GM18502 (cell line): ENCODE results near the gene CFAP54.

Source experiments
- ATAC-seq: cut with Tn5 transposase; IDR thresholded peaks from one replicate; pipeline ENCODE4 v1.9.1; 2021; ENCODE audit warnings: mild to moderate bottlenecking; ENCODE audit not compliant: unreplicated experiment, poor library complexity

Gene CFAP54

DNA sequence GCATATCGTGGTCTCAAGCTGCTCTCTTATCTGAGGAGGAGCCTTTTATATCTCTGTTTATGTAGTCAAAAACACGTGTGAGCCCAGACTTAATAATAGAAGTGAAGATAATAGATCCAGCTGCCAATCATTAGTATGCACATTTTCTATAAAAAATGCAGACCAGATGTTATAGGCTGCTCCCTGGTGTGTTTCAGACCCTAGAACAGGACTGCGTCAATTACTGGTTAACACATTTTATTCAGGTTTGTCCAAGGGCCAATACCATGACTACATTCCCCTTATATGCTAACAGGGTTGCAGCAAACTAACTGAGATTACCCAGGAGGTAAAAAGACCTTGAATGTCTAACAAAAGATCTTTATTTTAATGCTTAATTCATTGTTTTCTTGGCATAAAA, 319.2 kb downstream of the CFAP54 start:
- no peak for ATAC-seq

DNA sequence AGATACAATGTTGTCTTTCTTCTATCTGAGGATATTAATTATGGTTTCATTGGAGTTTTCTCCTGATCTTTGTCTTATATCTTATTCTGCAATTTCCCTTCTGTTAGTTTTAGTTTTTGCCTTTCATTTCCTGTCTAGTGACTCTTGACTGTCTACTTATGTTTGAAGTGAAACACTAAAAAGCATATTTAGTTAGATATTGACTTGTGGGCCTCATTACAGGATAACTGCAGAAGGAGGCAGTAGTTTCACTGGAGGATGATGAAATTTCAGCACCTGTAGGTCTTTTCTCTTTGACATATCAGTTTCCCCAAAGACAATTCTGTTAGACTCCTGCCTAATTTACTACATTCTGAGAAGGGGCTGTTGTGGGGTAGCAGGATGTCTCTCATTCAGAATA, 320.1 kb downstream of the CFAP54 start:
- no peak for ATAC-seq

DNA sequence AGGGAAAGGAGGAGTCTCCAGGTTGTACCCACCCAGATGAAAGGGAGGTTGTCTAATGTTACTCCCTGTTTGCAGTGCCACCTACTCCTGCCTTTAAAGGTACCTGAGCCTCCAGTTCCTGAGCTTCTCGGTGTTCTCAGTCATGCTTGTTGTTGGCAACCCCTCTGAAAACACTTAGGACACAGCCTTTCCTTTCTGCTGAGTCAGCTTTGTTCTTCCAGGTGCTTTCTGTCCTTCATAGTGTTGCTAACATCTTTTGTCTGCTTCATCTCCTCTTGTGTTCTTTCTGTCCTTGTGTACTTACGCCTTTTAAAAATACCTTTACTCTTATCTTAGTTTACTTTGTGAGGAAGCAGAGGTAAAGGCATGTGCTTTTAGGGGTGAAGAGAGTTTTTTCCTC, 320.7 kb downstream of the CFAP54 start:
- no peak for ATAC-seq

DNA sequence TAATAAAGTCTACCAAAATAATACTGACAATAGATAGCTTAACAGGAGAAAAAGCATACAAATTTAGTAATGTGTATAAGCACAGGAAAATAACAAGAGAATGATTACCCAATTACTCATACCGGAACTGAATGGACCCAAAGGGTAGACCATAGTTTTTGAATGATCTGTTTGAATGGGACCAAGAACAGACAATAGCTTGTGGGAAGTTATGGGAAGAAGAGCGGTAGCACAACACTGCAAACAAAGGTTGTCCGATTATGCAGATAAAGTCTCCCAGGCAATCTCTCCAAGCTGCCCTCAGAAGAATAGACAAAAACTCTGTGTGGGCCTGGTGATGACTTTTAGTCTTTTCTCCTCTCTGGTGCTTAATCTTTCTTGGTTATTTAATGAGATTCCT, 321.1 kb downstream of the CFAP54 start:
- ATAC-seq, result no peak

DNA sequence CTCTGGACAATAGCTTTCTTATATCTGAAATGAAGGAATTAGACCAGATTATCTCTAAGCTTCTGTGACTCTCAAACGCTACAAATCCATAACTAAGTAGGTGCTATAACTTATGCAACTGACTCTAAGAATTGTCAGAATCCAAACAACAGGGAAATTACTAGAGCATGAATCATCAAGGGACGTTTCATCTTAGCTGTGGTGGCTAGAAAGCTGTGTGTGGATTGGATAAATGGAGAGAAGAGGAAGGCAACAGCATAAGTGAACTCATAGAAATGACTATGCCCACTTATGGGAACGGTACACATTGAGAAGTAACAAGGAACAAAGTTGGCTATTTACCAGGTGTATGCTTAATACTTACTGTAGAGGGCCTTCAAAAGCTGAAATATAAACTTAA, 321.7 kb downstream of the CFAP54 start:
- ATAC-seq, result no peak

DNA sequence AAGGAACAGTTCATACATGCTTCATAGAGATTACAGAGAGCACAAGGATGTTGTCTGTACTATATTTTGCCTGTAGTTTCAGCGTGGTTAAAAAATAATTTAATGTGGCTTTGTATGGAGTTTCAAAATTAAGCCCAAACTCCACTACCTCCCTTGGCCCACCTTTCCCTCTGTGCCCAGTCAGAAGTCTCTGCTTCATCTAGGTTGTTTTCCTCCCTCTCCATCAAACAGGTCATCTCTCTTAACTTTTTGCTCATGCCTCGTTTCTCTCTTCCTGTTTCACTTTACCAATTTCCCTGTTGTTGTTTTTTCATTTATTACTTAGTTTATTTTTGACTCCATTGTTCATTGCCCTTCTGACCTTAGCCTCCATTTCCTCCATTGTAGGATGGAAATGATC, 322.8 kb downstream of the CFAP54 start:
- ATAC-seq, result no peak

DNA sequence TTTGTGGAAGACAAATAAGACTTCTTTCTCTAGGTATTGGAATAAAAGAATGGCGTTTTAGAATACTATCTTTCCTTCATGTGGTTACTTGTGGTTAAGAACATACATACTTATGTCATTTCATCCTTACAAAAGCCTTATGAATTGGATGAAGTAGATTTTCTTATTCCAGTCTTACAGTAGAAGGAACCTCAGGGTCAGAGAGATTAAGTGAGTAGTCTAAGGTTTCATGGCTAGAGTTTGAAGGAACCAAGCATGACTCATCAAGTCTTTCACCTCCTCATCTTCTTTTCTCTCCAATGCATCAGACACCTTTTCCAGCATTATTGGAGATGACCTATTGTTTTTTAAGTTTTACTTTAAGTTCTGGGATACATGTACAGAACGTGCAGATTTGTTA, 324.8 kb downstream of the CFAP54 start:
- ATAC-seq, result no peak

DNA sequence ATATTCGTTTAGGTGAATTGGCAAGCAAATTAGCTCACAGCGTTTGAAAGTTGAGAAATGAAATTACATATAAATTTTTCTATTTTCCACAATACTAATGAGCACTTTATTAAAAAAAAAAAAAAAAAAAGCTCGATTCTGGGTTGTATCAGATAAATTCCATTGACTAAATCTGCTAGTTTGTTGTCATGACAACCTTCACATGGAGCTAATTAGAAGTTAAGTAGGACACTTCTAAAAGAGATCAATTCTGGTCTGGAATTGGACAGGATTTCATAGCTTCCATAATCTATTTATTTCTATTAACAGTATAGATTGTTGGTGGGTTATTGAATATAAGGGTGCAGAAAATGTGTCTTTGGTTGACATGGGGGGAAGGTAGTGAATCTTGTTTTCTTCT, 332.2 kb downstream of the CFAP54 start:
- no peak for ATAC-seq

DNA sequence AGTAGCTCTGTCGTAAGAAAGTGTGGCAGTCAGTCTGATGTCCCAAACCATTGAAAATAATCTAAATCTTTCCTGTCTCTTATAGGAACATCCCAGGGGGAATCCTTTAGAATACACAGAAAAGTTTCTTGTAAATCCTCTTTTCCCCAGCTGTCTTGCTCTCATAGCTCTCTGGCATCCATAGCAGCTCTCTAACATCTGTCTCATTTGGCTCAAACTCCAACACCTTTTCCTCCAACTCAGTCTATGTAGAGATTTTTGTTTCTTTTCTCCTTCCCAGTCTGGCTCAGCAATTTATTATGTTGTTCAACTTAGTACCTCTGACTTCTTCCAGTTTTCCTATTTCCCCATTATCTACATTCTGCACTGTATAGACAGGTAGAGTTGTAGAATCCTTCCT, 333.3 kb downstream of the CFAP54 start:
- no peak for ATAC-seq

DNA sequence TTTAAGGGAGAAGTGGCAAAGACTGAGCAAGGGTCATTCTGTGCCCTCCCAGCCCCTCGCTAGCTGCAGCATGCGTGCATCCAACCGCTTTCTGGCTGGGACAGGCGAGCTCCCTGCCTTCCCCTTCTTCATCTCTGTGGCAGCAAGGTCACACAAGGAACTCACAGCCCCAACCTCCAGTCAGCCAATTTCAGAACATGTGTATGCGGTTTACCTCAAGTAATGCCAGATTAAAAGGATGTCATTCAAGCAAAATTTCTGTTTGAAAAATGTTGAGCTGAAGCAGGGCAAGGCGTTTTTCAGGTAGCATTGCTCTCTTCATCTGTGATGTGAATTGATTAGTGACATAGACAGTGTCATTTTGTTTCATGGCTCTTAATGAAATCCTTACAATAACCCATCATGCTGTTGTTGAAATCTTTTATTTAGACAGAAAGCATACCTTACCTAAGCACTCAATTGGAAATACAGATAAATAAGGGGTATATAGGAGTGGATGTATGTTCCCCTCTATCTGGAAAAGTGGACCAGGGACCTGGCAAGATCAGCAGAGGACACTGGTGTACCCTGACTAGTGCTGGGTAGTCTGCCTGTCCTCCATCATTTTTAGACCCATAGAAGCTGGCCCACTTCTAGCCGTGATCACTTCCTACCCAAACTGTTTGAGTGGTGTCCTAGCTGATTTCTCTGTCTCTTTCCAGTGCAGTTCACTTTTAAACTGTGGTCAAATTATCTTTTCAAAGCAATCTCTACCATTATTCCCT, 334.9 kb downstream of the CFAP54 start:
- ATAC-seq, result no peak

DNA sequence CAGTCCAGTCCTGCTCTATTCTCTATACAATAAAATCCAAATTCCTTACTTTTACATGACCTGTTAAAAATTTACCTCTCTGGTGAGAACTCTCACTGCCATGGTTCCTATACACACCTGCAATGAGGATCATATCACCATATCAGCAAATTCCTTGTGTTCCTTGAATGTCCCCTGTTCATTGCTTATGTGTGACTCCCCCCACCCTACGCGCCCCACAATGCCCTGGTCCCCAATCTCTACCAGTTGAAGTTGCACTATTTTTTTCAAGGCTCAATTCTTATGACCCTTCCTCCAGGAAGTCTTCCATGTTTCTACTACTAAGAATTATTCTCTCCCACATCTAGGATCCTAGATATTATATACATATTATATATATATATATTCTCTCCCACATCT, 335.5 kb downstream of the CFAP54 start:
- ATAC-seq, result no peak

DNA sequence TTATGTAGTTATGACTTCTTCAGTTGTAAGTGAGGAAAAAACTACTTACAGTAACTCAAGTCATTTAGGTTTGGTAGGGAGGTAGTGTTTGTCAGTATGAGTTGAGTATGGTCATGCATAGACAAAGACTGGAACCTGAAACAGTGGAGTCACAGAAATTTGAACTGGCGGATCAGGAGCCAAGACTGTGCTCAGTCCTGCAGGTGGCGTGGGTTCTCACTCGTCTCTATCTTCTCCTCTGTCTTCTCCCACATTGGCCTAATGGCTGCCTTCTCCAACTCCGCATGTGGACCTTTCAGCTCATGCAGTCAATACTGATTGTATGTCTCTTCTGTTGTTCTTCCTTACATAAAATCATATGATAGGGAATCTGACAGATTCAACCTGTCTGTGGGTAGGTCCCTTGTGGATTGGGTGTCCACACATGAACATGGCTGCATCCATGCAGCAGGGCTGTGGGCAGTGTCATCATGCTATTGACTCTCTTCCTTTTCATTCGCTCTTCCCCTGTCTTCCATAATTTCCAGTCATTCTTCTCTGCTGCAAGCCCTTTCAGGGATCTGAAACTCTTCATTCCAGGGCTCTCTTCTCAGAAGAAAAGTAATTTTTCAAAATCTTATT, 338.9 kb downstream of the CFAP54 start:
- ATAC-seq, result no peak

DNA sequence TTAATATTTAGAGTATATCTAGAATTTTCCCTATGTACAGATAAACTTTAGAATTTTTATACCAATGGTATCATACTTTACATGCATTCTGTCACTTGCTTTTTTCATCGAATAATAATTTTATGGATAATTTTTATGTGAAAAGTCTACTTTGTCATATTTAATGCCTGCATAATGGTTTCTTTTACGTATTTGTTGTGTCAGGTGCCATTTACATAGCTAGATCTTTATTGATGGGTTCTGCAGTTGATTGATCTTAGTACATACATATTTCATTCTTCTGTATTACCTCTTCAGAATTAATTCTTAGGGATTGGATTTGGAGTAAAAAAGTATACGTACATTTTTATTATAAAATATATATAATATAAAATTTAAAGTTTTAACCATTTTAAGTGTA, 340.0 kb downstream of the CFAP54 start:
- ATAC-seq, result no peak

DNA sequence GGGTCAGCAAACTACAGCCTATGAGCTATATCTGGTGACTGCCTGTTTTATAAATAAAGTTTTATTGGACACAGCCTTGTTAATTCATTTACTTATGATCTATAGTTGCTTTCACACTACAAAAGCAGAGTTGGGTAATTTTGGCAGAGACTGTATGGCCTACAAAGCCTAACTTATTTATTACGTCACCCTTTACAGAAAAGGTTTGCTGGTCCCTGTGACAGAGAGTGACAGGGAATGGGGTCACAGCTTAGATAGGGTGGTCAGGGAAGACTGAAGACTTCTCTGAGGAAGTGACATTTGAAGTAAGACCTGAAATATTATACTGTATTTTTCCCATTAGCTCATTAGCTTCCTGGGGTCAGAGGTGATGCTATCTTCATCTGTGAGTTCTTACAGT, 342.0 kb downstream of the CFAP54 start:
- no peak for ATAC-seq

DNA sequence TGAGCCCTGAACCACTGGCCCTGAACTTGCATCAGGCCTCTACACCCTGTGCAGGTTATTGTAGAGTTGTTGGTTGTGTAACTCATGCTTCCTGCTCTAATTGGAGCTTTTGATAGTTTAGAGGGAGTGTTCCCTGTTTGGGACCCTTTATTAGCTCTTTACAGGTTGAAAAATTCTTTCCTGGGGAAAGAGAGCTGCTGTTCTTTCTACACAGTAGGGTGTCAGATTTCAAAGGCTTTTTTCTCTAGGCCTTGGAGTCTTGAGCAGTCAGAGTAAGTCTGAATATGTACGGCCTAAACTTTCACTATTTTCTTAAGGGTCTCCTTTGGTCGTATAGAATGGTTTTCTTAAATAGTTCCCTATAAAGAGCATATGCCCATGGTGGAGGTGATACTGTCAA, 356.9 kb downstream of the CFAP54 start:
- no peak for ATAC-seq

DNA sequence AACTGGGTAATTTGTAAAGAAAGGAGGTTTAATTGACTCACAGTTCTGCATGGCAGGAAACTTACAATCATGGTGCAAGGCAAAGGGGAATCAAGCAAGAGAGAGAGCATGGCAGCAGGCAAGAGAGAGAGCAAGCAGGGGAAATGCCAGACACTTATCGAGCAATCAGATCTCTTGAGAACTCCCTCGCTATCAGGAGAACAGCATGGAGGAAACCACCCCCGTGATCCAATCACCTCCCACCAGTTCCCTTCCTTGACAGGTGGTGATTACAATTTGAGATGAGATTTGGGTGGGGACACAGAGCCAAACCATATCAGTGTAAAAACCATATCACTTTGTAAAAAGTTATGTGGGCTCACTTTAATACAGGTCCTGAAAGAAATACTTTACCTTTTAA, 361.3 kb downstream of the CFAP54 start:
- ATAC-seq, result no peak

DNA sequence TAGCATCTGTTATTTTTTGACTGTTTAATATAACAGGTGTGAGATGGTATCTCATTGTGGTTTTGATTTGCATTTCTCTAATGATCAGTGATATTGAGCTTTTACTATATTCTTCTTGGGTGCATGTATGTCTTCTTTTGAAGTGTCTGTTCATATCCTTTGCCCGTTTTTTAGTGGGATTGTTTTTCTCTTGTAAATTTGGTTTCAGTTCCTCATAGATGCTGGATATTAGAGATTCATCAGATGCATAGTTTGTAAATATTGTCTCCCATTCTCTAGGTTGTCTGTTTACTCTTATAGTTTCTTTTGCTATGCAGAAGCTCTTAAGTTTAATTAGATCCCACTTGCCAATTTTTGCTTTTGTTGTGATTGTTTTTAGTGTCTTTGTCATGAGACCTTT, 368.8 kb downstream of the CFAP54 start:
- ATAC-seq, result no peak

DNA sequence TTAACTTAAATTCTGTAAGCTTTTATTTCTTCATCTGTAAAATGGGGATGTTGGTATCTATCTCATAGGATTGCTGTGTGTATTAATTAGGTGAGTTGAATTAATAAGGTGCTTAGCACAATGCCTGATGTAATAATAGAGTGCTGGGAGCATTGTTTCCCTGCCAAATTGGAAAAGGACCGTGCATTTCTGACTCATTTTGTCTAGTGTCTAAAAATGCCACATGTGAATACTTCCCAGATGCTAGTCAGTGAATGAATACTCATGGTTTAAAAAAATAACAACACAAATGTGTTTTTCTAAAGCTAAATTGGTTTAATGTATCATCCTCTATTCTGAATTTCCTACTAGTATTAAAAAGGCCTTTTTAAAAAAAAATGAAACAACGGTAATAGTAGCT, 372.3 kb downstream of the CFAP54 start:
- no peak for ATAC-seq

DNA sequence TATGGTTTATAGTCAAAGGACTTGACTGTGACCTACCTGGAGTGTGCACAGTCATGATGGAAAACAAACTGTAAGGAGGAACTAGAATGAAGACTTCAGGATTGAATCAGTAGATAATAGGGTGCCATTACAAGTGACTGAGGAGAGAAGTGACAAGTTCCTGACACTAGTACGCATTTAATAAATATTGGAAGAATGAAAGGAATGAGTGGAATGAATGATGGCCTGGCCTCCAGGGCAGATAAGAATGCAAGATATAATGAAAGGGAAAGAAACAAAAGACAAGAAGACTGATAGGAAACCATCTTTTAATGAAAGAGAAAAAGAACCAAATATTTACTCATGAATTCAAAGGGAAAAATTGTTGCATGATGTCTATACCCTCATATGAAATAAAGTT, 372.9 kb downstream of the CFAP54 start:
- no peak for ATAC-seq

DNA sequence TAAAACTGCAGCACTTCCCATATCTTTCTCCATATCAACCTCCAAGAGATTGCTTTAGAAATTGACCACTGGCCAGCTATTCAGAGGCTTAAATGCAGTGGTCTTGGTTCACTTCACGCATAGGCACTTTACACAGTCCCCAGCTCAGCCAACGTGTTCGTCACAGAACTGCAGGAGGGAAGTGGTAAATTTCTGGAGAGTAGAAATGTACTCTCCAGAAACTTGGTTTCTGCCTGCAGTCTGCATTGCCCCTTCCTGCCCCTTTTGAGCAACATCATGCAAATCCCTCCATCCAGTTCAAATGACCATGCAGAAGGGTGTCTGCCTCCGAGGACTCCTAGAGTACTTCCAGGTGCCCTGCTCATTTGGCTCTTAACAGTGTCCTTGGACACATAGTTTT, 375.0 kb downstream of the CFAP54 start:
- no peak for ATAC-seq

DNA sequence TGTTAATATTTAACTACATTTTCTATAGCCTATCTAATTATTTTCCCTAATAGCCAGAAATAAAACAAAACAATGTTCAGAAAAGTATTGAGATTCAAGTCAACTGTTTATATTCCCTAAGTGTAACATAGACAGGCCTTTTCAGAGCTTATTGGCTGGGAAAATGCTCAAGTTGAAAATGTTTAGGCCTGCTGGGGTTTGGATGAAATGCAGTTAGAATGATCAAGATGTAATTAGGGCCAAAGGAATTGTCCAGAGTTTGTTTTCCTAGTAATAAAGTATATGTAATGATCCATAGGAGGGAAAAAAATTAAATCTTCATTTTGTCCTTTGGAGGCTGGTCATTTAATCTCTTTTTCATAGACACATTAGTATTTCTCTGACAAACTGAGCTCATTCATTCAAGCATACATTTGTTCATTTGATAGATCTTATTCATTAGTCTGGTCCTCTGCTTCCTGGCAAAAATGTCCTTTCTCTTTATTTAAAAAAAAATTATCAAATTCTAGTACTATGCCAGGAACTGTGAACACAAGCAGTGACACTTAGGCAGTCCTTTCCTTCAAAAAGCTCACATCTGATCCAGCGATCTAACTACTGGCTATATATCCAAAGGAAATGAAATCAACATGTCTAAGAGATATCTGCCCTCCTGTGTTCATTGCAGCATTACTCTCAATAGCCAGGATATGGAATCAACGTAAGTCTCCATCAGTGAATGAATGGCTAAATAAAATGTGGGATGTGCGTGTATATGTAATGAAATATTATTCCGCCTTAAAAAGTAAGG, 377.6 kb downstream of the CFAP54 start:
- no peak for ATAC-seq

DNA sequence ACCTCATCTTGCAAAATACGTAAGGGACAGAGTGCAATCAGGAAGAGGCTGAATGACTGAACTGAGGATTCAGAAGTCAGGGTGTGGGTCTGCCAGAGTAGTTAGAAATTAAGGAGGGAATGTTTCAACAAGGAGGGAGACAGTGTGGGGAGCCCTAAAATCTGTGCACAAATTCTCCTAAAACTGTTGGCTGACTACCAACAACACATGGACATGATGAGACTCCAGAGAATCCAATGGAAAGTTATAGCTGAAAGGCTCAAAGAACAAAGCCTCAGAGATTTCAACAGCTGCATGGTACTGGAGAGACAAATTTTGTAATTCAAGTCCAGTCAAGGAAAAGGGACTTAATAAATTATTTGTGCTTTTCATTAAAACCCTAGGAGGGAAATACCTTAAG, 381.6 kb downstream of the CFAP54 start:
- ATAC-seq, result no peak
